Measurements from ENCODE around the gene DDX4.
"Not testable (repeated sequence)": the region's sequence is repeated elsewhere in the genome, so short reads cannot be mapped to it uniquely, and the experiment has no call there.

Gene DDX4

DNA sequence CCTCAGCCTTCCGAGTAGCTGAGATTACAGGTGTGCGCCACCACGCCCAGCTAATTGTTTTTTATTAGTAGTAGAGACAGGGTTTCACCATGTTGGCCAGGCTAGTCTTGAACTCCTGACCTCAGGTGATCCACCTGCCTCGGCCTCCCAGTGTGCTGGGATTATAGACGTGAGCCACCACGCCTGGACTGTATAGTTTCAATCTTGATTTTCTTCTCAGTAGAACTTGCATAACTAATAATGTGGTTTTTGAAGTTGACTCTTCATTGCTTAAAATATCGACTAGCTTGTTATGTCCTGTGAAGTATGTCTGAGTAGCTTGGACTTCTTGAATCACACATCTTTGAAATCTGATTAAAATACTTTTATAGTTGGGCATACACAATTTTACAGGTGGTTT, 23.9 kb downstream of the DDX4 start:
- peaks cover 23% of the 10 kb centered on the region for H3K4me1 Mint-ChIP-seq
- H3K27ac Mint-ChIP-seq, H3K9me3 Mint-ChIP-seq, ATAC-seq, H3K4me3 Mint-ChIP-seq, DNase-seq: not testable (repeated sequence)
- H3K27me3 Mint-ChIP-seq = peaks cover 23% of the 10 kb centered on the region

DNA sequence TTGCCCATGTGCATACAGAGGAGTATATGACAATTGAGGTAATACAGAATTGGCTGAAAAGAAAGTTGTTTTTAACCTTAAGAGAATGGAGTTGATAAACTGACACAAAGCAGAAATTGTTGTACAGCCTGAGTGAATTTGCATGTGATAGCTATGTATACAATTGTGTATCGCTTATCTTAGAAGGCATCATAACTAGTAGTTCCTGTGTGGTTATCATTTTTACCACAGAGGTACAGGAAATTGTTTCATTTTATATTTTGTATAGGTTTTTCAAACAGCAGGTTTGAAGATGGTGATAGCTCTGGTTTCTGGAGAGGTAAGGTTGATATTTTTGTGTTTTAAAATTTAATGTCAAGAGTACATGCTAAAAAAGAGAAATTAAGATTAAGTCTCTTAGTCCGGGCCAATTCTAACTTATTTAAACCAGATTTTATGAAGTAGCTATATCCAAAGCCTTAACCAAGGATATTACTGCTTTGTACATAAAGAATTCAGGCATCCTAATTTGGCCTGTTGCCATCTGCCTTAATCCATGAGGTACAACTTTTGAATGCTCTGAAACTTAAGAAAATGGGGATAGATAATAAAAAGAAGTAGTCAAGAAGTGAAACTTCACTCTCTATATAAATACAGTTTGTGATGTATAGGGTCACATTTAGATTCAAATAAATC, 26.0 kb downstream of the DDX4 start:
- Mint-ChIP-seq H3K9me3 (no peaks in the 10 kb centered on the region), H3K4me1 (peaks cover 11% of the 10 kb centered on the region), H3K4me3 (peak overlapping the region in 1 of 2 donors; percentile 40), H3K27ac (no peak overlapping the region), H3K27me3 (peaks cover 23% of the 10 kb centered on the region)
- ATAC-seq = peak; percentile 93
- DNase-seq = no peak

- ATAC-seq (no peak), DNase-seq (no peak)
- Mint-ChIP-seq H3K4me3 (no peak overlapping the region), H3K4me1 (peaks cover 25% of the 10 kb centered on the region), H3K9me3 (peaks cover 0 to 4% of the 10 kb centered on the region in 2 donors), H3K27ac (no peak overlapping the region), H3K27me3 (no peaks in the 10 kb centered on the region)
Measured at GRCh38 chr5:55768279-55768678, 30.4 kb downstream of the DDX4 start.

DNA sequence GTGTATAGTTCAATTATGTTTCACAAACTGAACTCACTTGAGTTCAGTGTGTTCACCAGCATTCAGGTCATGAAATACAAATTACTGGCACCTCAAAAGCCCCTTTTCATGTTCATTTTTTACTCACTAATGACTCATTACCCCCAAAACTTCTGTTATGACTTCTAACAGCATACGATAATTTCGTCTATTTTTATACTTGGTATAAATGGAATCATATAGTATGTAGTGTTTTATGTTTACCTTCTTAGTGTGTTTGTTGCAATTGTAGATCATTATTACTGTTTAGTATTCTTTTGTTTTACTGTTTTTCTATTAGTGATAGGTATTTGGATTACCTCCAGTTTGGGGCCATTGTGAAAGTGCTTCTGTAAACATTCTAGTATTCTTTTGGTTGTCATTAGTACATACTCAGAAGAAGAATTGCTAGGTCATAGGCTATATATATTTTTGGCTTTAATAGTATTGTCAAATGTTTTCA, 33.4 kb downstream of the DDX4 start:
- peaks cover 6% of the 10 kb centered on the region for H3K27me3 Mint-ChIP-seq
- H3K27ac Mint-ChIP-seq = peak overlapping the region in 1 of 2 donors; percentile 6
- H3K4me3 Mint-ChIP-seq = peak overlapping the region in 1 of 2 donors; percentile 4
- peaks cover 0 to 4% of the 10 kb centered on the region in 2 donors for H3K9me3 Mint-ChIP-seq
- DNase-seq = no peak
- ATAC-seq = peak; percentile 95
- H3K4me1 Mint-ChIP-seq = peaks cover 14% of the 10 kb centered on the region

DNA sequence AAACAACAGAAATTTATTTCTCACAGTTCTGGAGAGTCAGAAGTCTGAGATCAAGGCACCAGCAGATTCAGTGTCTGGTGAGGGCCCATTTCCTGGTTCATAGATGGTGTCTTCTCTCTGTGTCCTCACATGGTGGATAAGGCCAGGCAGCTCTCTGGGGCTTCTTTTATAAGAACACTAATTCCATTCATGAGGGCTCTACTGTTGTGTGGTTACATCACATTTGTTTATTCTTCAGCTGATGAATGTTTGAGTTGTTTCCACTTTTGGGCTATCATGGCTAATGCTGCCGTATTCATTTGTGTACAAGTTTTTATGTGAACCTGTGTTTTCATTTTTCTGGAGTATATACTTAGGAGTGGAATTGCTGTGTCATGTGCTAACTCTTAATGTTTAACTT, 35.2 kb downstream of the DDX4 start:
- DNase-seq = no peak
- H3K4me3 Mint-ChIP-seq = no peak overlapping the region
- H3K27me3 Mint-ChIP-seq = peaks cover 22% of the 10 kb centered on the region
- no peak for ATAC-seq
- H3K27ac Mint-ChIP-seq = no peak overlapping the region
- H3K9me3 Mint-ChIP-seq = peaks cover 0 to 4% of the 10 kb centered on the region in 2 donors
- H3K4me1 Mint-ChIP-seq = peaks cover 14% of the 10 kb centered on the region

DNA sequence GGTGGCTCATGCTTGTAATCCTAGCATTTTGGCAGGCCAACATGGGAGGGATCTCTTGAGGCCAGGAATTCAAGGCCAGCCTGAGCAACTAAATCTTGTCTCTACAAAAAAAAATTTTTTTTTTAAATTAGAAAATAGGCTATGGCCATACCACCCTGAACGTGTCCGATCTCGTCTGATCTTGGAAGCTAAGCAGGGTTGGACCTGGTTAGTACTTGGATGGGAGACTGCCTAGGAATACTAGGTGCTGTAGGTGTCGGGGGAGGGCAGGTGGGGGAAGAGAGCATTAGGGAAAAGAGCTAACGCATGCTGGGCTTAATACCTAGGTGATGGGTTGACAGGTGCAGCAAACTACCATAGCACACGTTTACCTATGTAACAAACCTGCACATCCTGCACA, 39.5 kb downstream of the DDX4 start:
- no peak overlapping the region for H3K4me3 Mint-ChIP-seq
- H3K27me3 Mint-ChIP-seq = peaks cover 28% of the 10 kb centered on the region
- peaks cover 6% of the 10 kb centered on the region for H3K4me1 Mint-ChIP-seq
- no peak for DNase-seq
- no peak overlapping the region for H3K27ac Mint-ChIP-seq
- no peaks in the 10 kb centered on the region for H3K9me3 Mint-ChIP-seq
- no peak for ATAC-seq

DNA sequence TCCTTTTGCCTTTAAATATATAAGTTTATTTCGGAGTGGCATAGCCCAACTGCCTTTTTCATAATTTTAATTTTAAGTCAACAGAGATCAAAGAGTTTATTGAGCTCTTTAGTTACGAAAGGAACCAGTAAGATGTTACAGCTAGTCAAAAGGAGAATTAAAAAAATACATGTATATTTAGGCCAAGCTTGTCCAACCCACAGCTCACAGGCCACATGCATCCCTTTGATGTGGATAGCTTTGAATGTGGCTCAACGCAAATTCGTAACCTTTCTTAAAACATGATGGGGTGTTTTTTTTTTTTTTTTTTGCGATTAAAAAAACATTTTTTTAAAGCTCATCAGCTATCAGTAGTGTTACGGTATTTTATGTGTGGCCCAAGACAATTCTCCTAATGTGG, 63.1 kb downstream of the DDX4 start:
- peaks cover 0 to under 1% of the 10 kb centered on the region in 2 donors for H3K9me3 Mint-ChIP-seq
- peaks cover 4% of the 10 kb centered on the region for H3K27me3 Mint-ChIP-seq
- no peak overlapping the region for H3K4me3 Mint-ChIP-seq
- H3K4me1 Mint-ChIP-seq = no peaks in the 10 kb centered on the region
- DNase-seq (no peak), ATAC-seq (no peak)
- no peak overlapping the region for H3K27ac Mint-ChIP-seq

GRCh38 chr5:55808814-55809213, 71.0 kb downstream of the DDX4 start:
- H3K9me3 Mint-ChIP-seq = peaks cover 4 to 15% of the 10 kb centered on the region in 2 donors
- H3K4me3 Mint-ChIP-seq, DNase-seq, H3K4me1 Mint-ChIP-seq, ATAC-seq, H3K27ac Mint-ChIP-seq: not testable (repeated sequence)
- H3K27me3 Mint-ChIP-seq = peaks cover 17% of the 10 kb centered on the region

DNA sequence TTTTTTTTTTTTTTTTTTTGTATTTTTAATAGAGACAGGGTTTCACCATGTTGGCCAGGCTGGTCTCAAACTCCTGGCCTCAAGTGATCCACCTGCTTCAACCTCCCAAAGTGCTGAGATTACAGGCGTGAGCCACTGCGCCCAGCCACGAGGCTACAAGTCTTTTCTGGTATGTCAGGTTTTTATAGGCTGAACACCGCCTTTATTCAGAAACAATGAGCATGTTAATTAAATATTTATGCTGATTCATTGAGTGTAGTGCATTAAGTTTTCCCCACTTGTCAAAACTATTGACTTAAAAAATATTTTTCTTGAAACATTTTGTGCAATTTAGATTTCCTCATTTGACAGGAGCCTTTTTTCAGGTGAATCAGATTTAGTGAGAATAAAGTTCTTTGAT, 78.1 kb downstream of the DDX4 start:
- H3K27me3 Mint-ChIP-seq = peaks cover 29% of the 10 kb centered on the region
- not testable (repeated sequence) for H3K4me3 Mint-ChIP-seq, H3K27ac Mint-ChIP-seq, H3K4me1 Mint-ChIP-seq, DNase-seq, ATAC-seq, H3K9me3 Mint-ChIP-seq

GRCh38 chr5:55816342-55816741, 78.5 kb downstream of the DDX4 start:
- H3K27ac Mint-ChIP-seq = no peak overlapping the region
- no peaks in the 10 kb centered on the region for H3K9me3 Mint-ChIP-seq
- no peak overlapping the region for H3K4me3 Mint-ChIP-seq
- ATAC-seq (no peak), DNase-seq (no peak)
- peaks cover 1% of the 10 kb centered on the region for H3K4me1 Mint-ChIP-seq
- peaks cover 33% of the 10 kb centered on the region for H3K27me3 Mint-ChIP-seq

DNA sequence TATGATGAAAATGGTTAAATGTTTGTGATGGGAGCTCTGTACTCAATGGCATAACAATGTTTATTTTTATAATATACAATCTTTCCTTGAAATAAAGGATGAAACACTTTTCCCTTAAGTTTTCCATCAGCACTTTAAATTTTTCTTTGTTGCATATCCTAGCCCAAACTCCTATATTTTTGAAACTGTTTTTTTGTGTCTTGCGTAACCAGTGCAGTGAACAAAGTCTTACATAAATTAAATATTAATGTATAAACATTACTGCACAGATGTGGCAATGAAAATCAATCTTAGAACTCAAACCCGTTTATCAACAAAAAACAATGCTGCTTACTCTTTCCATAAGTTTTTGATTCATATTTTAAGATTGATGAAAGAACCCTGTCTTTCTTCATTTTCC, 79.2 kb downstream of the DDX4 start:
- Mint-ChIP-seq H3K9me3 (no peaks in the 10 kb centered on the region), H3K4me3 (no peak overlapping the region), H3K27me3 (peaks cover 40% of the 10 kb centered on the region), H3K27ac (no peak overlapping the region), H3K4me1 (peaks cover 8% of the 10 kb centered on the region)
- ATAC-seq (no peak), DNase-seq (no peak)

- DNase-seq (no peak), ATAC-seq (no peak)
- H3K9me3 Mint-ChIP-seq = no peaks in the 10 kb centered on the region
- peaks cover 12% of the 10 kb centered on the region for H3K4me1 Mint-ChIP-seq
- H3K27ac Mint-ChIP-seq = no peak overlapping the region
- no peak overlapping the region for H3K4me3 Mint-ChIP-seq
- peaks cover 67% of the 10 kb centered on the region for H3K27me3 Mint-ChIP-seq
Measured at GRCh38 chr5:55820488-55820887, 82.6 kb downstream of the DDX4 start.

GRCh38 chr5:55821731-55822512, 84.1 kb downstream of the DDX4 start:
- no peaks in the 10 kb centered on the region for H3K9me3 Mint-ChIP-seq
- peak overlapping the region in 1 of 2 donors; percentile 14 for H3K27ac Mint-ChIP-seq
- peaks cover 67% of the 10 kb centered on the region for H3K27me3 Mint-ChIP-seq

GRCh38 chr5:55823151-55823796, 85.4 kb downstream of the DDX4 start:
- no peak overlapping the region for H3K4me3 Mint-ChIP-seq
- H3K27me3 Mint-ChIP-seq = peaks cover 76% of the 10 kb centered on the region
- DNase-seq (no peak), ATAC-seq (peak; percentile 63)
- H3K9me3 Mint-ChIP-seq = no peaks in the 10 kb centered on the region
- no peak overlapping the region for H3K27ac Mint-ChIP-seq
- H3K4me1 Mint-ChIP-seq = peaks cover 12% of the 10 kb centered on the region

More at GRCh38 chr5:55821731-55822512, 84.1 kb downstream of the DDX4 start:
- peak; percentile 45 for ATAC-seq
- peaks cover 12% of the 10 kb centered on the region for H3K4me1 Mint-ChIP-seq
- peak overlapping the region; percentile 56 to 67 for H3K4me3 Mint-ChIP-seq
- DNase-seq = peak in 1 of 2 donors; percentile 5

GRCh38 chr5:55829956-55830355, 92.1 kb downstream of the DDX4 start:
- ATAC-seq (peak; percentile 59), DNase-seq (no peak)
- no peak overlapping the region for H3K27ac Mint-ChIP-seq
- peaks cover 9 to 10% of the 10 kb centered on the region in 2 donors for H3K9me3 Mint-ChIP-seq
- H3K4me1 Mint-ChIP-seq = no peaks in the 10 kb centered on the region
- no peak overlapping the region for H3K4me3 Mint-ChIP-seq
- peaks cover 14% of the 10 kb centered on the region for H3K27me3 Mint-ChIP-seq

- Mint-ChIP-seq H3K27ac (no peak overlapping the region), H3K4me1 (no peaks in the 10 kb centered on the region), H3K9me3 (peaks cover 9 to 10% of the 10 kb centered on the region in 2 donors), H3K27me3 (peaks cover 4% of the 10 kb centered on the region), H3K4me3 (no peak overlapping the region)
- DNase-seq = no peak
- ATAC-seq = no peak
Measured at GRCh38 chr5:55832446-55832845, 94.6 kb downstream of the DDX4 start.
